Activated naive CD4-positive, alpha-beta T cell treated with anti-CD3 and anti-CD28 coated beads, Interleukin-2, amount 50 U/mL, for 16 hours (primary cell): Measurements from ENCODE around the gene MPHOSPH6.
"Not testable (repeated sequence)": the region's sequence is repeated elsewhere in the genome, so short reads cannot be mapped to it uniquely, and the experiment has no call there.

ENCODE experiments used
- DNase-seq: peaks from one replicate; pipeline ENCODE4 v3.0.0-alpha.2; 2020

Gene MPHOSPH6

DNA sequence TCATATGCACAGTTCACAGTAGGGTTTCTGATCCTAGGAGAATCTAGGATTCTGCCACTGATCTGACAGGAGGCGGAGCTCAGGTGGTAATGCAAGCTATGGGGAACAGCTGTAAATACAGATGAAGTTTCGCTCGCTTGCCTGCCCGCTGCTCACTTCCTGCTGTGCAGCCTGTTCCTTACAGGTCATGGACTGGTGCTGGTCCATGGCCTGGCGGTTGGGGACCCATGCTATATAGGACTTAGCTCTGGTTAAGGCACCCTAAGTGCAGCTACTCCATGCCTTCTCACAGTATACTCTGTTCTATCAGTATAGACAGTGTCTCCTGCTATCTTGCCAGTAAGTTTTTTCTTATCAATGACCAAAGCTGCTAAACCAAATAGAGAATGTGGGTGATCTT is 2.4 kb downstream of the MPHOSPH6 start:
- DNase-seq: no peak

DNA sequence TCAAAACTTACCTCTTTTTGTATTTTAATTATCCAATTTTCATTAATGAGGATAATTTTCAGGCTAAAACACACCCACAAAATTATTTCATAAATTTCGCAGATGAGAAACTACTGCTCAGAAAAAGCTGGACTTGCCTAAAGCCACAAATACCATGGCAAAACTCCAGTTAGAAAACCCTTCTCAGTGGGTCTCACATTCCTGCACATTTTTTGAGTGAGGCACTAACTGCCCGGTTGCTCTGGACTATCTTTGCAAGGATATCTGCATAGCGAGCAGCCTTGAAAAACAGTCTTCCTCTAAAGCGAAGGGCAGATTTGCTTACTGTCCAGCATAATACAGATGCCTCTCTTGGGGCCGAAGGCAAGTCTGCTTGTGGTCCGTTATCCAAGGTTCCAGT is 9.8 kb downstream of the MPHOSPH6 start:
- DNase-seq: no peak

DNA sequence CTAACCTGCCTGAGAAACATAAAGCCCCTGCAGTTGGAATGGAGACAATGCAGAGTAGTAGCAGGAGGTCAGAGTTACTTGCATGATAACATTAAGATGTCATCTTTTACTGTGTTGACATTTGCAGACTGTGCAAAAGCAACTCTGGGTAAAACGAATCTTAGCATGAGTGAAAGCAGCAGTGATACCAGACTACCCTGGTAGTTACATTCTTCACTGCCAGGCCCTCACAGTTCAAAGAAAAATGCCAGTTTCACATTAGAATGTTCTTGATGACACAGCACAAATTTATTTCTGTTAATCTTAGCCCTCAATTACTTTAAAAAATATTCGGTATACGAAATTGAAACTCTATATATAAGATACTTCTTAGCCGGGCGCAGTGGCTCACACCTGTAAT is 12.2 kb downstream of the MPHOSPH6 start:
- DNase-seq: no peak

DNA sequence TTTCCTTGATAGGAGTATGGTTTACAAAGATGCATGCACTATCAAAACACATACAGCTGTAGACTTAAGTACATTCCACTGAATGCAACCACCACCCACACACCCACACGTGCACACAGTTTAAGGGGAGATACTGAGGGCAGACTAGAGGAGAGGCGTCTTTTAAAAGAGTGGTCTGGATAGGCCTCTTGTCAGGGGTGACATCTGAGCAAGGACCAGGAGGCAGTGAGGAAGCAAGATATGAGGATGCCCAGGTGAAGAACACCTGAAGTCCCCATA is 12.6 kb downstream of the MPHOSPH6 start:
- no peak for DNase-seq

DNA sequence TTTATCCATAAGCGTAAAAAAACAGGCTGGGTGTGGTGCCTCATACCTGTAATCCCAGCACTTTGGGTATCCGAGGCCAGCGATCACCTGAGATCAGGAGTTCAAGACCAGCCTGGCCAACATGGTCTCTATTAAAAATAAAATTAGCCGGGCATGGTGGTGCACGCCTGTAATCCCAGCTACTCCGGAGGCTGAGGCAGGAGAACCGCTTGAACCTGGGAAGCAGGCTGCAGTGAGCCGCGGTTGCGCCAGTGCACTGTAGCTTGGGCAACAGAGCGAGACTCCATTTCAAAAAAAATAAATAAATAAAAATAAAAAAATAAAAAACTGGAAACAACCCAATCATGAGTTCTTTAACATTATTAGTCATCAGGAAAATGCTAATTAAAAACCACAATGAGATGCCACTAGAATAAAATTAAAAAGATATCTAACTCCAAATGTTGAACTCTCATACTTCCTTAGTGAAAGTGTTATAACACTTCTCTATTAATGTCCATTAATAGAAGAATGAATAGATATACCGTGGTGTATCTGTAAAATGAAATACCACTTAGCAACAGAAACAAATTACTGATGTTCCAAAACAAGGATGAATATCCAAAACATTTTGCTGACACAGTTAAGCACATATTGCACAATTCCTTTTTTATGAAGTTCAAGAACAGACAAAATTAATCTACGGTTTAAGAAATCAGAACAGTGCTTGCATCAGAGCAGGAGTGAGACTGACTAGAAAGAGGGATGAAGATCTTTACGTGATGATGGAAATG is 13.1 kb downstream of the MPHOSPH6 start:
- no peak for DNase-seq

DNA sequence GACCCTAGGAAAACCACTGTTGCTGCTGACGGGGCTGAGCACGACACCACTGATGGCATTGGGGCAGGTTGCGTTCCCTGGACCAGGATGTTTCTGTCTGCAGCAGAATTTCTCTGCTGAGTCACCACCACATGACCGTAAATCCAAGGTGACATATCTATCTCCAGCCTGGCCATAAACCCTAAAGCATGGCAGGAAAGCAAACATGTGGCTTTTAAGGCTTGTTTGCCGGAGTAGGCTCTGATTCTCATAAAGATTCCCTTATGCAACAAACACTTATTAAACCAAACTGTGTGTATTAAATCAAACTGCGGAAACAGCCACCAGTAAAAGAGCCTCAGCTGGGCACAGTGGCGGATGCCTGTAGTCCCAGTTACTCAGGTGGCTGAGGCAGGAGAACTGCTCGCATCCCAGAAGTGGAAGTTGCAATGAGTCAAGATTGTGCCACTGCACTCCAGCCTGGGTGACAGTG is 17.3 kb downstream of the MPHOSPH6 start:
- DNase-seq: no peak

DNA sequence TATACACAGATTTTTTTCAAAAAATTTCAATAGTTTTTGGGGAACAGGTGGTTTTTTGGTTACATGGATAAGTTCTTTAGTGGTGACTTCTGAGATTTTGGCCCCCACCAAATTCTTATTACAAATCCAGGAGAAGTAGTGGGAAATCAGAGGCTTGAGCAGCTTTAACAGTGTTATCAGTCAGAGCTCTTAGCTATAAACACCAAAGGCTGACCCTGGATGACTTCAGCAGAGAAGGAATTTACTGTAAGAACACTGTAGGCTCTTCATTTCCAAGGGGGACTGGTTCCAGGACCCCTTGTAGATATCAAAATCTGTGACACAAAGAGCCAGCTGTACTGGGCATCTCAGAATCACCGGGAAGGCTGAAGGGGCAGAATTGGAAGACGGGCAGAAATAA is 17.8 kb downstream of the MPHOSPH6 start:
- no peak for DNase-seq

DNA sequence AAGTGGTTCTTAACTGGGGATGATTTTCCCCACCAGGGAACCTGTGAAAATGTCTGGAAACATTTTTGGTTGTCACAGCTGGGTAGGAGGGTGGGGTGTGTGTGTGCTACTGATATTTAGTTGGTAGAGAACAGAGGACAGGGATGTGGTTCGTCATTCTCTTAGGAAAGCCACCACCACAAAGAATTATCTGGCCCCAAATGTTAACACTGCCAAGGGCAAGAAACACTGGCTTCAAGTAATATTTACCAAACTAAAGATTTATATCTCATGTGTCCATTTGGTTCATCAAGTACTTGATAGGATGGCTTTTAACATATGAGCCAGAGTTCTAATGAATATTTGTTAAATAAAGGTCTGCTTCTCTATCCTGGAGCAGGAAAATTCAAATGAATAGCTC is 19.5 kb downstream of the MPHOSPH6 start:
- no peak for DNase-seq

DNA sequence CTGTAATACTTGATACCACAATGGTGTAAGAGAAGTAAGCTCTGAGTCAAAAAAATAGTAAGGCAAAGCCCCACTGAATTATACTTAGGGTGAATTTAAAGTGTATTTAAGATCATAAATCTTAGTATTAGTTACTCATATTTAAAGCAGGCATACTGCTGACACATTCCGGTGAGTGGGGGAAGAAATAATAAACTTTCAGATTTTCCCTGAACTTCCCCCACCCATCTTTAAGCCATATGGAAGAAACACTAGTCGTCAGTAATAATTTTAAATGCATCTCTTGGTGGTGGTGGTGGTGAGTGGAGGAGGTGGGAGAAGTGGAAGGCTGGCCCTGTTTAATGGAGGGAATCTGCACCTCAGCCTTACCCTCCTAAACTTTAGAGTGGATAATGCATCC is 20.5 kb downstream of the MPHOSPH6 start:
- no peak for DNase-seq

DNA sequence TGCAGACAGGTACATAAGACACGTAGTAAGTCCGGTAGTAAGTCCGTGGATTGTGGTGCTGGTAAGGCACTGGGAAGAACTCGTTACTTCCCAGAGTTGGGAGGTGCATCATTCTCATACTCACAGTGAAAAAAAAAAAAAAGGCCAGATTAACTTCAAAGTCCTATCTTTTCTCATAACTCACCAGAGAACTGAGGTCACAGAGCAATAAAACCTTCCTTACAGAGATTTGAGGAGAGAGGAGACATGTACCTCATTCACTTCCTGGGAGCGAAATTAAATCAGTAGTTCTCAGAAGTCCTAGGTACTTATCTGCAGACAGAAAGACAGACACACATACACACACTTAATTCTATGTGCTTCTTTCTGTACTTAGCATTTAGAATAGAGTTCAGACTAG is 22.5 kb downstream of the MPHOSPH6 start:
- DNase-seq: no peak

DNA sequence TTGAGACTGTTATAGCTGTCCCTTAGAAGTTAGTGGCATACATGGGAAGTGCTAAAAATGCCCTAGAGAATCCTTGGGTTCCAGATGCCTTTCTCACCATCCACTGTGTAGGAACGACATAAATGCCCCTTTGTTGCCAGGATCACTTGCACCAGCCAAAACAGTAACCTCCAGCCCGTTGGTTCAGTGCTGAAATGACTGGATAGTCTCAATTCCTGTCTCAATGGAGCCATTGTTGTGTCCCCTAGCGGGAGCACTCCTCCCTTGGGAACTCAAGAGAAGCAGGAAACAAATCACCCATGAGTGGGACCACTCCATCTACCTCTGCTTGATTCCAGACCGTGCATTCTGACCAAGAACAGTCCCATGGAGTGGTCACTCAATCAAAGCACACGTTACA is 23.1 kb downstream of the MPHOSPH6 start:
- DNase-seq: no peak

DNA sequence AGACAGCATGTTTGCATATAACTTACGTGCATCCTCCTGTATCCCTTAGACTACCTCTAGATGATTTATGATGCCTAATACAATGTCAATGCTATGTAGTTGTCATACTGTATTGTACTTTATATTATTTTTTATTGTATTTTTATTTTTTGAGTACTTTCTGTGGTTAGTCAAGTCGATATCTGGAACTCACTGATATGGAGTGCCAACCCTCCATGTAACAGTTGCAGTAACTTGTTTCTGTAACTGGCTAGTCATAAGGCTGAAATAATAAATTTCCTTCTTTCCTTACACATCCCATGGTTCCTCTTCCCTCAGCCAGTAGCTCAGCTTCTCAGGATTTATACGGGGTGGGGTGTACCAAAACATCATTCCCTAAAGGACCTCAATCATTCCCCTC is 23.5 kb downstream of the MPHOSPH6 start:
- DNase-seq: no peak

DNA sequence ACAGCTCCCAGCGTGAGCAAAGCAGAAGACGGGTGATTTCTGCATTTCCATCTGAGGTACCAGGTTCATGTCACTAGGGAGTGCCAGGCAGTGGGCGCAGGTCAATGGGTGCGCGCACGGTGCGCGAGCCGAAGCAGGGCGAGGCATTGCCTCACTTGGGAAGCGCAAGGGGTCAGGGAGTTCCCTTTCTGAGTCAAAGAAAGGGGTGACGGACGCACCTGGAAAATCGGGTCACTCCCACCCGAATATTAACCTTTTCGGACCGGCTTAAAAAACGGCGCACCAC is 30.8 kb downstream of the MPHOSPH6 start:
- DNase-seq: not testable (repeated sequence)

DNA sequence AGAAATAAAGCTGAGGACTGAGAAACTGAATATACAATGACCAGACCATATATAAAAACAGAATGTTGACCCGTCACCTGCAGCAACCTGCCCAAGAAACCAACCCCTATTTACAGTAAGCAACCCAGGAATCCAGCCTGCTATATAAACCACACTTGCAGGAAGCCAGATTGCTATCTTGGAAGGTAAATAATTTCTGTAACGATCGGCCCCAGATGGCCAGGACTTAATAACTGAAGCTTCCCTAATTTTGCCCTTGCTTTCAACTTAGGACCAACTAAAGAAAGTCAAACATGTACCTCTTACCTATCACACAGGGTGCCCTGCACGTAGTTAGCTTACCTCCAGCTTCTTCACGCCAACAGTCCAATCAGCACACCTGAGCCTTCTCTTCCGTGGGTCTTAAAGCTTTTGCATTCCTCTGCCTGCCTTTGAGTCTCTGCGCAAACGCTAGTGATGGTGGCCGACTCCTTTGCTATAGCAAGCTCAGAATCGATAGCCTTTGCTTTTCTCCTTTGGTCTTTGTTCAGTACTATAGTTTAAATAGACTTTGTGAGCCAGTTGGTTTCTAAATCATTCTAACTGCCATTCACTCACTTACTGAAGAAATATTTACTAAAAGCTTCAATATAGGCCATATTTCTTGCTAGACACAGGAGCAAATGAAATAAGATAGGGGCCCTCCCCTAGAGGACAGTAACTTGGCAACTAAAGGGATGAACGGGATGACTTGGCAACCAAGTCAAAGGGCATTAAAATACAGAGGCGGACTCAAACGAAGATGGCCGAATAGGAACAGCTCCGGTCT is 31.3 kb downstream of the MPHOSPH6 start:
- DNase-seq: no peak

DNA sequence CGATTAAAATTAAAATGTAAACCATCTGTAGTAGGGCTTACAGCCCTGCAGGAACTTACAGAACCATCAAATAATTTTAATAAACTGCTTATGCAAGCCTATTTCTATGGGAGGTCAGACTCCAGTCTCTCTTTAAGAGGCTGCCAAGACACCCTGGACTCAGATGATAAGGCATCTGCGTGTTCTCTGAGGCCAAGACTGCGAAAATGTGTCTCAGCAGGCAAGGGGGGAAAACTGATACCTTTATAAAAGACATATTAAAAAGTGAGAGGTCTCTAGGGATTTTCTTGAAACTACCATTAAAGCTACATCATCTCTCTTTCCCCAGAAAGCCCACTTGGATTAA is 32.2 kb downstream of the MPHOSPH6 start:
- no peak for DNase-seq

DNA sequence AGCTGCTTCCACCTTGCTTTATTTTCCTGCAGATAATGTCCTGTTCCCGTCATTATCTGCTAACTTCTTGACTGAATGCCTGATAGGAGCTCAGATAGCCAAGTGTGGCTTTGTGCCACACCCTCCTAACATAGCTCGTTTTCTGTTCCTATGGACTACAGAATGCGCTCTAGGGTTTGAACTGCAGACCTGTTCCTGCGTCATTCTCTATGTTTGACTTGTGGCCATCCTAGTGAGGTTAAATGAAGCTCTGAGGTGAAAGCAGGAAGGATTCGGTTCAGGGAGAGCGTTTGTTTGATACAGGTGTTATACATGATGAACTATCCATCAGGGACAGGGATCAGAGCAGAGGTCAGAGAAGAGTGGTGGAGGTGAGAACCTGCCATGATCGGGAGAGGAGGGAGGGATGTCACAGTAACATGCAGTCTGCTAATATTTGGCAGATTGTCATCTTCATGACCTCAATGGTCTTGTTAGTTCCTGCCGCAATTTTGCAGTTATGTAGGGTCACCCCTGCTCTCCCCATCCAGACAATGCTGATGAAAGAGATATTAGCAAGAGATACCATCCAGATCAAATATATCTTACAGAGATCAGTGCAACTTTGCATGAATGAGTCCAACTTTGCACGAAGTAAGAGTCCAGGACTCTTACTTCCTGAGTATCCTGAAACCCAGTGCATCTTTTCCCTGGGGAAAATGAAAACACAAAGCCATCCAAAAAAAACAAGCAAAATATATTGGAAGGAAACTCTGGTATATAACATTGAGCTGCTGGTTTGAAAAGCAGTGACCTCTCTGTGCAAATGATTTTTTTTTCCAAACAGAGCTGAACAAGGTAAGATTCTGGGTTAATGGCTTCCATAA is 32.8 kb downstream of the MPHOSPH6 start:
- DNase-seq: no peak

DNA sequence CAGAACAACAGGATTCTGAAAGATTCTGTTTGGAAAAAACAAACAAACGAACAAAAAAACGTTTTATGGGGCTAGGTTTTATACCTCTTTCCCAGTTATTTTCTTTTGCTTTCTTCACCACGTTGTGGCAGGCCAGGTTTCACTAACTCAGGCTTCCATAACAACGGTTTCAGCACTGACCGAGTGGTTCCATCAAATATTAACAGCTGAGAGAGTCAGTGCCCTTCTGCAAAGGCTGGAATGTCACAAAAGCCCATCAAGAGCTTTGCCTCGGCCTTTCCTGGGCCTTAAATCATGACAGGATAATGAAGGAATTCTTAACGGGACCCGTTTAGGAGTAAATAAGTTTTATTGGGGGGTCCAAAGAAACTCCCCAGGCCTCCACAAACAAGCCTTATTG is 34.2 kb downstream of the MPHOSPH6 start:
- no peak for DNase-seq

DNA sequence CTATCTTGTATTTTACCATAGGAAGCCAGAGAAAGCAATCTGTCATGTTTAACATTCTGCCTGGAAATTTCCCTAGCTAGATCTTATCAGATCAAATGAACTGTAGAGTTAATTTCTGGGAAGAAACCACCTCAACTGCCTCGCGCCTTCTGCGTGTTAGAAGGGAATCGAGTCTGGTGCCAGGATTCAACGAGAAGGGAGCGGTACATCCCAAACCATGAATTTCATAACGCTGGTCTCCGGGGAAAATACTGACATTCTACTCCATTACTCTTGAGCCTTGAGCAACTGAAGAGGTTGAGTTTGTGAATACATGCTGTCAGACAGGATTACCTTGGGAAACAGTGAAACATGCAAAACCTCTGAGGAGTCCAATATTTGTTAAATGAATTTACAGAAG is 35.2 kb downstream of the MPHOSPH6 start:
- DNase-seq: no peak

DNA sequence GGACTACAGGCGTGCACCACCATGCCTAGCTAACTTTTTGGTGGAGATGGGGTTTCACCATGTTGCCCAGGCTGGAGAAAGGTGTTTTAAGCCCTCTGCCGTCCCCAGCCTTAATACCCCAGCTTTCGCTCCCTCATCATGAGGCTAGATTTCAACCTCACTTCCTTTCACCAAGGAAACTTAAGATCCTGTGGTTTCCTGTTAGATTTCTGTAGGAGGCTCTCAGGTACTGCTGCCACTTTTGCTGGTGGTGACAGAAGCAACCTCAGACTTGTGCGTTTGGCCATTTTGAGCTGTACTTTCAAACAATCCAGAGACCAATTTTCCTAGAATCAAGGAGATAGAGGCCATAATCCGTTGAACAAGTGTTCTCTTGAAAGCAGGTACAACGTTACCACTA is 36.2 kb downstream of the MPHOSPH6 start:
- no peak for DNase-seq

DNA sequence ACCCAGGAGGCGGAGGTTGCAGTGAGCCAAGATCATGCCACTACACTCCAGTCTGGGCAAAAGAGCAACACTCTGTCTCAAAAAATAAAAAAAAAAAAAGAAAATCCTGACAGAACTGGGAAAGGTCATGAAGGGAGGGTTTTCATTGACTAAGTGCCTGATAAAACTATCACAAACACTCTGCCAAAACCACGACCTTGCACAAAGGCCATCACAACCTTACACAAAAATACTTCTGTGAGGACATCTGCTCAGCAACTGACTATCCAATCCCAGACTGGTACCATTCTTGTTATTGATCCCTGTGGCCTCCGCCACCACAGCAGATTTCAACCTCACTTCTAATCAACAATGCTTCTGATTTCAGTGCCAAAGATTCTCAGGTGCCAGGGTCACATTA is 40.1 kb downstream of the MPHOSPH6 start:
- DNase-seq: no peak

DNA sequence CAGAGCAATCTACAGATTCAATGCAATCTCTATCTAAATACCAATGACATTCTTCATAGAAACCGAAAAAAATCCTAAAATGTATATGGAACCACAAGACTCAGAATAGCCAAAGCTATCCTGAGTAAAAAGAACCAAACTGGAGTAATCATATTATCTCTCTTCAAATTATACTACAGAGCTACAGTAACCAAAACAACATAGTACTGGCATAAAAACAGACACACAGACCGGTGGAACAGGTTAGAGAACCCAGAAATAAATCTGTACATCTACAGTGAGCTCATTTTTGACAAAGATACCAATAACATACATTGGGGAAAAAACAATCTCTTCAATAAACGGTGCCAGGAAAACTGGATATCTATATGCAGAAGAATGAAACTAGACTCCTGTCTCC is 45.4 kb downstream of the MPHOSPH6 start:
- DNase-seq: no peak

DNA sequence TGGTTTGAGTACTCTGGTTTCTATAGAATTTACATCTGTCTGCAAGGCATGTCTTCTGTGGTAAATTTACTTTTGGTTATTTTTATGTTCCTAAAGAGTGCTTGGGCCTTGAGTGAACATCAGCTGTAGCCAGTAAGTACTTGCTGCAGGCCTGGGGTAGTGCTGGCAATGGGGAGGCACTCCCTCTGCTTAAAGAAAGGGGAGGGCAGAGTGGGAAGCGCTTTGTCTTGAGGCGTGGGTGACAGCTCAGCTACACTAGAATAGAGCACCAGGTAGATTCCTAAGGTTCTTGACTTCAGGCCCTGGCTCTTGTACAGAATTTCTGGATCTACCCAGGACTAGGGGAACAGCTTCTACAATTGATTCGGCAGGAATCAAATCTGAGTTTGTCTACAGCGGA is 50.6 kb downstream of the MPHOSPH6 start:
- DNase-seq: no peak

DNA sequence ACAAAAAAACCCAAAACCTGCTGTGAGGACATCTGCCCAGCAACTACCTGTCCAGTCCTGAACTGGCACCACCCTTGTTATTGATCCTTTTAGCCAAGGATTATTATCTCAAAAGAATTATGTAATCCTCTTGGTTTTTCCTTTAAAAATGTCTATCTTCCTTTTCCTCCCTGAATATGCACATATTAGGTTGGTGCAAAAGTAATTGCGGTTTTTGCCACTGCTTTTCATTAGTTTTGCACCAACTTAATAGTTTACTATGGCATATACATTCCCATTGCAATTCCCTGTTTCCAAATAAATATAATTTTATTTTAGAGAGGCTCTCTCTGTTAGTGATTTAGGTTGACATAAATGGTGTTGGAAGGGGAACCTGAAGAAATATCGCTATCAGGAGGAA is 51.3 kb downstream of the MPHOSPH6 start:
- DNase-seq: no peak

DNA sequence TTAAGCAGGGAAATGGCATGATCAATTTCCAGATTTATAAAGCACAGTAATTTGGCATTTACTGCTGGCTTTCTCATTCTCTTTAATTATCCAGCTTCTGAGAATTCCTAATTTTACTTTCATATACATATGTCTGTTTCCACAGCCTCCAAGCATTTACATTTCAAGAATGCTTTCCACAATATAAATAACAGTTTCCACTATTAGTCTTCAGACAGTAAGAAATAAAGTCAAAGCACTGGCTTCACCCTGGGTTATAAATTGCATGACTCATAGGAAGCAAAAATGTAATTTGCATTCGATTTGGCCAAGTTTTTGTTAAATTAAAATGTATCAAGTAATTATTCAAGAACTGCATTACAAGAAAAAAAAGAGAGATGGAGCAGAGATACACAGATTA is 53.5 kb downstream of the MPHOSPH6 start:
- no peak for DNase-seq
